ENCODE data around the gene PNPLA3.

Gene PNPLA3

GRCh38 chr22:43968614-43969013 lies 45.0 kb downstream of the PNPLA3 start:
- no peak for DNase-seq

- no peak for DNase-seq
Observed at GRCh38 chr22:43969021-43969878, 45.6 kb downstream of the PNPLA3 start.

GRCh38 chr22:43969989-43970755 lies 46.6 kb downstream of the PNPLA3 start:
- no peak for DNase-seq

- no peak for DNase-seq
Observed at GRCh38 chr22:43971112-43971511, 47.5 kb downstream of the PNPLA3 start.

- no peak for DNase-seq
Observed at GRCh38 chr22:43972931-43973462, 49.4 kb downstream of the PNPLA3 start.

GRCh38 chr22:43974028-43974545 lies 50.5 kb downstream of the PNPLA3 start:
- DNase-seq, result no peak

- DNase-seq, result no peak
Observed at GRCh38 chr22:43975041-43975440, 51.4 kb downstream of the PNPLA3 start.

GRCh38 chr22:43976861-43977795 lies 53.5 kb downstream of the PNPLA3 start:
- no peak for DNase-seq

- no peak for DNase-seq
Observed at GRCh38 chr22:43978558-43978957, 55.0 kb downstream of the PNPLA3 start.

- no peak for DNase-seq
Observed at GRCh38 chr22:43980579-43980978, 57.0 kb downstream of the PNPLA3 start.

GRCh38 chr22:43980996-43981395 lies 57.4 kb downstream of the PNPLA3 start:
- no peak for DNase-seq

GRCh38 chr22:43983808-43984207 lies 60.2 kb downstream of the PNPLA3 start:
- DNase-seq, result no peak

- DNase-seq, result no peak
Observed at GRCh38 chr22:43985532-43985931, 61.9 kb downstream of the PNPLA3 start.

GRCh38 chr22:43988116-43988820 lies 64.7 kb downstream of the PNPLA3 start:
- no peak for DNase-seq

- no peak for DNase-seq
Observed at GRCh38 chr22:43988960-43989359, 65.4 kb downstream of the PNPLA3 start.

- DNase-seq, result no peak
Observed at GRCh38 chr22:43990044-43990443, 66.4 kb downstream of the PNPLA3 start.

GRCh38 chr22:43991316-43992020 lies 67.9 kb downstream of the PNPLA3 start:
- DNase-seq, result no peak

GRCh38 chr22:43992331-43992821 lies 68.8 kb downstream of the PNPLA3 start:
- DNase-seq, result no peak

- peak; percentile 12 to 35 (median 16) for DNase-seq
Observed at GRCh38 chr22:43993072-43993760, 69.6 kb downstream of the PNPLA3 start.

GRCh38 chr22:43994006-43994405 lies 70.4 kb downstream of the PNPLA3 start:
- no peak for DNase-seq

Measured in activated CD4-positive, CD25-positive, alpha-beta regulatory T cell (primary cell).